Skeletal muscle tissue (tissue), 4 donors: ENCODE results near the gene MORN4. TPM values are rescaled to one million over a fixed set of nuclear protein-coding genes. Genes with fewer than 3 reads are reported as not detected.

ENCODE experiments used
- H3K27ac ChIP-seq: one replicate; pipeline ENCODE4 v1.7.0; 2013; ENCODE audit warnings: mild to moderate bottlenecking, low read depth, low read length, inconsistent platforms
- H3K27me3 ChIP-seq, 3 donors: one replicate each; pipeline ENCODE4 v1.7.0; 2013; ENCODE audit warnings: low read length in 3 of 3; ENCODE audit not compliant: control insufficient read depth in 3 of 3, insufficient read depth in 3 of 3
- H3K36me3 ChIP-seq, 3 donors: one replicate each; pipeline ENCODE4 v1.7.0; 2013; ENCODE audit warnings: low read length in 3 of 3; ENCODE audit not compliant: control insufficient read depth in 3 of 3, insufficient read depth in 3 of 3
- H3K4me1 ChIP-seq, 3 donors: one replicate each; pipeline ENCODE4 v1.7.0; 2013; ENCODE audit warnings: low read length in 3 of 3, mild to moderate bottlenecking in 3 of 3; ENCODE audit not compliant: control insufficient read depth in 3 of 3, insufficient read depth in 3 of 3
- H3K4me3 ChIP-seq, 3 donors: one replicate each; pipeline ENCODE4 v1.7.0; 2013; ENCODE audit warnings: low read length in 3 of 3
- H3K9ac ChIP-seq, 3 donors: one replicate each; pipeline ENCODE4 v1.7.0; 2013; ENCODE audit warnings: low read length in 3 of 3, mild to moderate bottlenecking in 3 of 3, moderate library complexity in 2 of 3, low read depth in 1 of 3
- H3K9me3 ChIP-seq, 3 donors: one replicate each; pipeline ENCODE4 v1.7.0; 2013; ENCODE audit warnings: low read length in 3 of 3; ENCODE audit not compliant: control insufficient read depth in 3 of 3
- total RNA-seq: library from RNA; depleted of rRNA; stranded (reverse); fragments of >200 nt; gene quantifications from one replicate; pipeline ENCODE4 v1.2.3, GENCODE V29; 2014
- donor health status: Osteomylitis.

Gene MORN4
- total RNA-seq, 1 donor from 2014 or later, result 1.0 TPM

DNA sequence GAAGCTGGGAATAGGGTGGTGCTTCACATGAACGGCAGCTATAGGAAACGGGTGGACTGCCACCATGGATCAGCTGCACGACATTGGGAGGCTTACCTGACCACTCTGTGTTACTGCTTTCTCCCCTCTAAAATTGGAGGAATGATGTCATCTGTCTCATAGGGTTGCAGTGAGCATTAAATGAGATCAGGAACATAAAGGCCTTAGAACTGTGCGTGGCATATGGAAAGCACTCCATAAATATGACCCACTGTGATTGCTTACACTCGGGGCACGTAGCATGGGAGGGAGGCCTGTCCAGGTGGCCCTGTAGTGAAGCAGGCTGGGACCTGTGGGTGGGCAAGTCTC lies 34.1 kb downstream of the MORN4 start:
- H3K27ac ChIP-seq, result peak overlapping the region; percentile 14
- H3K27me3 ChIP-seq, result no peaks in the 10 kb centered on the region
- H3K36me3 ChIP-seq, result no peaks in the 10 kb centered on the region
- peaks cover 39 to 66% (median 57%) of the 10 kb centered on the region in 3 donors for H3K4me1 ChIP-seq
- no peaks in the 10 kb centered on the region for H3K9me3 ChIP-seq
- H3K4me3 ChIP-seq, result no peak overlapping the region
- H3K9ac ChIP-seq, result peak overlapping the region in 1 of 3 donors; percentile 45

DNA sequence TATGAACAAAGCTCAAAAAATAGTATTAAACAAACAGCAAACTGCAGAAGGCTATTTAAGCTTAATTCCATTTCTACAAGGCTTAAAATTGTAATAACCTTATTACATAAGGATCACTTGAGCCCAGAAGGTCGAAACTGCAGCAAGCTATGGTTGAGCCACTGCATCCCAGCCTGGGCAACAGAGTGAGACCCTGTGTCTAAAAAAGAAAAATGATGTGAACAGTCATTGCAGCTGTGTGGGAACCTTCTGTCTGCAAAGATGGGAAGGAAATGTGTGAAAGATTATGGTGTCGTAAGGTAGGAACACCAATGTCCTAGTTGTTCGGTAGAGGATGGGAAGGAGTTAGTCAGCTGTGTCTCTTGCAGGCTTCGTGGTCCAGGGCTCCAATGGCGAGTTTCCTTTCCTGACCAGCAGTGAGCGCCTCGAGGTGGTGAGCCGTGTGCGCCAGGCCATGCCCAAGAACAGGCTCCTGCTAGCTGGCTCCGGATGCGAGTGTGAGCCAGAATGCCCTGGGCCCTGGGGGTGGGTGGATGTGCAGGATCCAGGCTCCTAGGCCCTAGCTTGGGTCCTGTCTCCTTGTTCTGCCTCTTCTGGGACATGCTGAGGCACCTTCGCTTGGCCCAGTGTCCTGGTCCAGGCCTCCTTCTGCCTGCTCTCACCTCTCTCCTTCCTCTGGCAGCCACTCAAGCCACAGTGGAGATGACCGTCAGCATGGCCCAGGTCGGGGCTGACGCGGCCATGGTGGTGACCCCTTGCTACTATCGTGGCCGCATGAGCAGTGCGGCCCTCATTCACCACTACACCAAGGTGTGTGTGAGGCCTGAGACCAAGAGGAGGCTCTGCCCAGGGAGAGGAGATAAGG lies 34.7 kb downstream of the MORN4 start:
- H3K36me3 ChIP-seq, result no peaks in the 10 kb centered on the region
- H3K4me1 ChIP-seq, result peaks cover 39 to 67% (median 58%) of the 10 kb centered on the region in 3 donors
- no peak overlapping the region for H3K4me3 ChIP-seq
- no peak overlapping the region for H3K9ac ChIP-seq
- no peaks in the 10 kb centered on the region for H3K27me3 ChIP-seq
- peak overlapping the region; percentile 81 for H3K27ac ChIP-seq
- no peaks in the 10 kb centered on the region for H3K9me3 ChIP-seq

DNA sequence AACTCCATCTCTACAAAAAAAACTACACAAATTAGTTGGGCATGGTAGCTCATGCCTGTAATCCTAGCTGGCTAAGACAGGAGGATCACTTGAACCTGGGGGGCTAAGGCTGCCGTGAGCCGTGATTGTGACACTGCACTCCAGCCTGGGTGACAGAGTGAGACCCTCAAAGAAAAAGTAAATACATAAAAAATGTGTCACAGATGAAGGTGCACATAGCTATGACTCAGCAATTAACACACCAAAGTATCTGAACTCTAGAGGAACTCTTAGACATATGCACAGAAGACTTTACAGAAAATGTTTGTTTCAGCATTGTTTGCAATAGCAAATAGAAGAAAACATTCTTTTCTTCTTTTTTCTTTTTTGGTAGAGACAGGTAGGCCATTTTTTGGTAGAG lies 35.5 kb downstream of the MORN4 start:
- H3K27me3 ChIP-seq, result no peaks in the 10 kb centered on the region
- H3K36me3 ChIP-seq, result no peaks in the 10 kb centered on the region
- no peaks in the 10 kb centered on the region for H3K9me3 ChIP-seq
- peak overlapping the region; percentile 81 for H3K27ac ChIP-seq
- H3K4me3 ChIP-seq, result no peak overlapping the region
- H3K9ac ChIP-seq, result no peak overlapping the region
- peaks cover 42 to 69% (median 60%) of the 10 kb centered on the region in 3 donors for H3K4me1 ChIP-seq

DNA sequence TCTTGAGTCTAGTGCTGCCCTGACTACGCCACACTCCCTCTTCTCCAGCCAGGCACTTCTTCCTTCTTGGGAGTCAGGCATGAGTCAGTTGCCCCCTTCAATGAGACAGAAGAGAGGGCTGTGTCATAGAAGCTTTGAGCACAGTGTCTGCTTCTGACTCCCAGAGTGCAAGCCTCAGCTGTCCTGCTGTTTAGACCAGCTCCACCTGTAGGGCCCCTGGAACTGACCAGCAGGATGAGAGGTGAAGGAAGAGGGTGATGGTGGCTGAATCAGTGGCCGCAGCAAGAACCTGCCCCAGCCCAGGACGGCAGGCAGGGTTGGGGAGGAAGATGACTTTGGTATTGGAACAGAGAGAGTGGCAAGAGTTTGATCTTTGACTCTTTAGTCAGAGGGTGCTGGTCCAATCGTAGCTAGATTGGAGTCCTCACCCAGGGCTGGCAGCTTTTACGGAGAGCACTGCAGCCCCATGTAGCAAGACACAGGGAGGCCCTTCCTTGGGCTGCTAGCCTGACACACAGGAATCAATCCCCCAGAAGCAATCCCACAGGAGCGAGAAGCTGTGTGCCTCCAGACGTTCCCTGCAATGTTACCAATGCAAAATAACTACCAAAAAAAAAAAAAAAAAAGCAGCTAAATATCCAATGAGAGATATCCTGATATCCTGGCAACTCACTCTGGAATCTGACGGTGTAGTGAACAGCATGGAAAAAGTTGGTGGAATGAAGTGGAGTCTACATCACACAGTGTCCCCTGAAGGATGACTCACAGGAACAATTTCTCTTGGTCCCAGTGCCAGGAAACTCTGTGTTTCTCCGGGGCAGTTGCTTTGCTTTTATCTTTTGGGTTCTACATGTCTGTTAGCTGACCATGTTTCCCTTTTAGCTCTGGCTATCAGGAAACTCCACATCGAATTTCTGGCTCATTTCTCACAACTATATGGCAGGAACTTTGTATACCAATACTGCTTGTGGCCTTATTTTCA lies 36.9 kb downstream of the MORN4 start:
- no peaks in the 10 kb centered on the region for H3K36me3 ChIP-seq
- H3K27ac ChIP-seq, result peak overlapping the region; percentile 81
- H3K27me3 ChIP-seq, result no peaks in the 10 kb centered on the region
- H3K4me3 ChIP-seq, result peak overlapping the region in 1 of 3 donors; percentile 41
- peak overlapping the region; percentile 16 to 62 (median 41) for H3K9ac ChIP-seq
- peaks cover 33 to 55% (median 49%) of the 10 kb centered on the region in 3 donors for H3K4me1 ChIP-seq
- H3K9me3 ChIP-seq, result no peaks in the 10 kb centered on the region

DNA sequence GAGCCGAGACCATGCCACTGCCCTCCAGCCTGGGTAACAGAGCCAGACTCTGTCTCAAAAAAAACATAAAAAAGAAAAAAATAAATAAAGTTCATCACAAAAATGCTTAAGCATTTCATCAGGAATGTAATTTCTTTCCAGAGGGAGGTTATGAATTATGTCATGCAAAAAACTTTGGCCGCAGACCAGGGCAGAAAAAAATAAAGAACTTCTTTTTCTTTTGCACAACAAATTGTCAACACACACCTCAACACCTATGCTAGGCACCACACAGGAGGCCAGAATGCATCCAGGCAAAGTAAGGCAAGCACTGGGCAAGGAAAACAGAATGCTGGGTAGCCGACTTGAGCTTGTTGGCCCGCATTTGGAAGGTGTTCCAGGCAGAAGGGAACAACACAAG lies 39.9 kb downstream of the MORN4 start:
- no peaks in the 10 kb centered on the region for H3K36me3 ChIP-seq
- H3K9me3 ChIP-seq, result no peaks in the 10 kb centered on the region
- no peak overlapping the region for H3K27ac ChIP-seq
- peaks cover 20 to 30% (median 20%) of the 10 kb centered on the region in 3 donors for H3K4me1 ChIP-seq
- H3K27me3 ChIP-seq, result no peaks in the 10 kb centered on the region
- H3K4me3 ChIP-seq, result no peak overlapping the region
- no peak overlapping the region for H3K9ac ChIP-seq

DNA sequence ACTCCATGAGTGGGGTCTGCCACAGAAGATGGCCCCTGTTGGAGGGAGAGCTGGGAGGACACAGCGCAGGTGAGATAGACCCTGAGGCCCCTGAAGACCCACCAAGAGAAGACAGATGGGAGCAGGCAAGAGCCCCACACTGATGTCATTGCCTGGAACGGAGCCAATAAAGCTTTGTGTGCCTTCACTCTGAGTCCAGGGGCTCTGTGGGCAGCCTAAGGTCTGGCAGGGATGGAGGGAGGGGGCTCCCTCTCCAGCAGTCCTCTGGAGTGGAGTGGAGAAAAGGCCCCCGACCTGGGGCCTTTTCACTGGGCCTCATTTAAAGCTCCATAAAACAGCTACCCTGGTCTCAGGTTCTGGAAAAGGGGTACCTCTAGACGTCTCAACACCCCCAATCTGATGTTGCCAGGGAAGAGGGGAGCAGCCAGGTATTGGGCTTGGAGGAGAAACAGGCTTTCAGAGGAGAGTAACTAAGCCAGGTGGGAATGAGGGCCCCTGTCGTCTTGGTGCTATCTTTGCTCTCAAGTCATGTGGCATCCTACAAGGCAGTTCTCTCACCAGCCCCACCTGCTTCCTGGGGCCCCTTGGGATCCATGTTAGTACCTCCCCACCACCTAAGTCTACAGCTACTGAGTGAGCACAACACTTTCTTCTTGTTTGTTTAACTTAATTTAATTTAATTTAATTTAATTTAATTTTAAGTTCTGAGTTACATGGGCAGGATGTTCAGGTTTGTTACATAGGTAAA lies 42.4 kb downstream of the MORN4 start:
- H3K27me3 ChIP-seq, result no peaks in the 10 kb centered on the region
- no peak overlapping the region for H3K9ac ChIP-seq
- H3K27ac ChIP-seq, result no peak overlapping the region
- no peak overlapping the region for H3K4me3 ChIP-seq
- no peaks in the 10 kb centered on the region for H3K9me3 ChIP-seq
- no peaks in the 10 kb centered on the region for H3K36me3 ChIP-seq
- peaks cover 7 to 26% (median 10%) of the 10 kb centered on the region in 3 donors for H3K4me1 ChIP-seq

DNA sequence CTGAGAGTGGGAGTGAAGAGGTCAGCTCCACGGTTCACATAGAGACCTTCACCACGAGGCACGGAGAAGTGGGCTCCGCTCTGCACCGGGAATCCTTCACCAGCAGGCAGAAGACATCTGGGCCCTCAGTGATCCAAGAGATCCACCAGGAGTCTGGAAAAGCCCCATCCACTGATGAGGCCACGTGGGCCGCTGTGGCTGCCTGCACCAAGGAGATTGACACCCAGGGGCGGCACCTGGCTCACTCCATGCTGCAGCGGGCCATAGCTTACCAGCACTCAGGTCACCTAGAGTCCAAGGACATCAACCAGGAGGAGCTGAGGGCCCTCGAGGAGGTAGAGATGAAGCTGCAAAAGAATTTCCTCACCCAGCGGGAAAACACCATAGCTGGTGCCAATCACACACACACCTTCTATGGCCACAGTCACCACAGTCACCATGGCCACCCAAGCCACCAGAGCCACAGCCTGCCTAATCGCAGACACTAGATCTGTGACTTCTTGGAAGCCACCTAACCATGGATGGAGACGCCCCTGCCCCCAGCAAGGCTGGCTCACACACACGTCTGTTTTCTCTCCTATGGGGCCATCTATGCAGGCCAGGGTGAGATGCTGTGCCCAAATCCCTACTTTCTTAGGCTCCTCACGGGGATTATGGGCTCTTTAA lies 43.1 kb downstream of the MORN4 start:
- no peak overlapping the region for H3K4me3 ChIP-seq
- H3K9ac ChIP-seq, result no peak overlapping the region
- peaks cover 4 to 28% (median 10%) of the 10 kb centered on the region in 3 donors for H3K4me1 ChIP-seq
- H3K27ac ChIP-seq, result no peak overlapping the region
- H3K9me3 ChIP-seq, result no peaks in the 10 kb centered on the region
- no peaks in the 10 kb centered on the region for H3K36me3 ChIP-seq
- no peaks in the 10 kb centered on the region for H3K27me3 ChIP-seq

DNA sequence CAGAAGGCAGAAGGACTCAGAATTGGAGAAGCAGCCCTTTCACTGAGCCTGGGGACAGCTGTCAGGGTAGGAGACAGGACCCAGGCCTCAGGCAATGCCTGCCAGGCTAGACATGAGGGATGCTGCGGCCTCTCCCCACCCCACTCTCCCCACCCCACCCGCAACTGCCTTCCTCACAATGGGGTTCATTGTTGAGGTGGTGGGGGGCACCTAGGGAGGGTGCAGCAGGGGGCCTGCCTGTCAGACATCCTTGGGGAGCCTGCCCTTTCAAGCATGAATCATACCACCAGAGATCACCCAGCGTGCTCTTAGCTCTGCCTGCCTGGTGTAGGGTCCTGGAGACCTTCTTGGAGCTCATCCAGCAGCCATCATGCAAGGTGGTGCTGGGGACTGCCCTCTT lies 43.8 kb downstream of the MORN4 start, which contains the start of gene C10orf62:
C10orf62 (plus strand) TSS at position 243 of the 400 bp plus-strand sequence. CDS start 177 bp downstream, outside the sequence.
- Histone ChIP-seq H3K9ac (no peak within 1 kb of the TSS), H3K36me3 (no peaks in the 10 kb centered on the region), H3K4me3 (no peak within 1 kb of the TSS), H3K27me3 (no peaks in the 10 kb centered on the region), H3K9me3 (no peaks in the 10 kb centered on the region), H3K4me1 (peaks cover 11 to 36% (median 17%) of the 10 kb centered on the region in 3 donors), H3K27ac (no peak within 1 kb of the TSS)

DNA sequence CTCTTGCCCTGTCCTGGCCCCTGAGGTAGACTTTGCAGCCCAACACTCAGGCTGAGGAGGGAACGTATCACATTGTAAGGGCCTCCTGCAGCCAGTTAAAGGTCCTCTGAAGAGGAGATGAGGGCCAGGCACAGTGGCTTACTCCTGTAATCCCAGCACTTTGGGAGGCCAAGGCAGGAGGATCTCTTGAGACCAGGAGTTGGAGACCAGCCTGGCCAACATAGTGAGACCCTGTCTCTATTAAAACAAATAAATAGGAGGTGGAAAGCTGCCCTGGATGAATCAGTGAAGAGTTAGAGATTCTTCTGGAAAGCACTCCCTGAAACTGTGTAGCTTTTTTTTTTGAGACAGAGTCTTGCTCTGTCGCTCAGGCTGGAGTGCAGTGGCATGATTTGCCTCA lies 46.1 kb downstream of the MORN4 start:
- no peak overlapping the region for H3K27ac ChIP-seq
- H3K36me3 ChIP-seq, result peaks cover 0 to 5% (median 4%) of the 10 kb centered on the region in 3 donors
- H3K4me3 ChIP-seq, result no peak overlapping the region
- no peaks in the 10 kb centered on the region for H3K27me3 ChIP-seq
- H3K4me1 ChIP-seq, result peaks cover 17 to 55% (median 25%) of the 10 kb centered on the region in 3 donors
- peak overlapping the region in 1 of 3 donors; percentile 25 for H3K9ac ChIP-seq
- no peaks in the 10 kb centered on the region for H3K9me3 ChIP-seq
